H1 (cell line): ENCODE results near the gene SIGLEC14. TPM values are rescaled to one million over a fixed set of nuclear protein-coding genes. Genes with fewer than 3 reads are reported as not detected.

ENCODE experiments used
- GTF2F1 ChIP-seq: IDR thresholded peaks from 2 replicates; pipeline ENCODE4 v1.6.1; 2012; ENCODE audit warnings: low read depth, low read length, improper control_type of control experiment, borderline replicate concordance
- HDAC2 ChIP-seq, 2 experiments: fragments of 300-600 bp in 1 of 2; sonication (generic) in 1 of 2; IDR thresholded peaks; 2 replicates each; pipeline ENCODE4 v1.6.1; 2011 to 2012; ENCODE audit warnings: low read depth in 2 of 2, low read length in 2 of 2, mild to moderate bottlenecking in 2 of 2, moderate library complexity in 2 of 2, borderline replicate concordance in 1 of 2, inconsistent platforms in 1 of 2
- HDAC6 ChIP-seq: IDR thresholded peaks from one replicate; pipeline ENCODE4 v1.7.1; 2012; ENCODE audit warnings: low read depth, mild to moderate bottlenecking, inconsistent platforms, low read length, moderate library complexity
- JUN ChIP-seq: IDR thresholded peaks from 2 replicates; pipeline ENCODE4 v1.6.1; 2011; ENCODE audit warnings: low read depth, mild to moderate bottlenecking, improper control_type of control experiment, low read length
- PHF8 ChIP-seq: fragments of 200-600 bp; sonication (generic); conservative IDR thresholded peaks from 2 replicates; pipeline ENCODE4 v1.7.1; 2012; ENCODE audit warnings: low read depth, mild to moderate bottlenecking, inconsistent platforms, low read length, moderate library complexity
- RFX5 ChIP-seq: IDR thresholded peaks from 2 replicates; pipeline ENCODE4 v1.6.1; 2011; ENCODE audit warnings: low read depth, low read length, improper control_type of control experiment, borderline replicate concordance
- TAF1 ChIP-seq: IDR thresholded peaks from 2 replicates; pipeline ENCODE4 v1.6.1; 2011; ENCODE audit warnings: mild to moderate bottlenecking, low read depth, low read length
- polyA plus RNA-seq, 7 experiments: library from polyadenylated mRNA; depleted of rRNA in 3 of 7; stranded (reverse) in 5 of 7; unstranded in 2 of 7; fragments of >200 nt in 5 of 7; fragments of 200-250 nt in 2 of 7; gene quantifications; 1 replicate in 5 of 7; 2 replicates in 1 of 7; 4 replicates in 1 of 7; pipeline versions ENCODE4 v1.2.1 to v1.2.3, GENCODE V29; 2011 to 2013; ENCODE audit warnings: missing spikeins in 2 of 7, mixed read lengths in 2 of 7
- total RNA-seq: library from RNA; stranded (reverse); fragmentation: NEBNext Ultra II Directional; extraction: Animal tissue kit (Norgen Biotek cat#: 25700); gene quantifications from 2 replicates; pipeline ENCODE4 v1.2.1, GENCODE V29; 2021

SIGLEC14 gene
- total and polyA plus RNA-seq, 2 of the 8 experiments (the other 6 are each of a cell fraction or from before 2014, with no cell fraction given): not detected

DNA sequence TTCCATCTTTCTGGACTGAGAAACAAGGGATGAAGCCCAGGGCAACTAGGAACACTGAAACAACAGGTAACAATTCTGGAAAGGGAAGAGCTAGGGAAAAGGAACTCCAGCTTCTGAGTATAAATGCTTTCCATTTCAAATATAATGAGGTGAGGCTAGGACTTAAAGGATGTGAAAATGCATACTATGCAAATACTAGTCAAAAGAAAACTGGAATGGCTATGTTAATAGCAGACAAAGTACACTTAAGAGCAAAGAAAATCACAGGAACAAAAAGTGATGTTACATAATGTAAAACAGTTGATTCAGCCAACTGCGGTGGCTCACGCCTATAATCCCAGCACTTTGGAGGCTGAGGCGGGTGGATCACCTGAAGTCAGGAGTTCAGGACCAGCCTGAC lies 6.2 kb downstream of the SIGLEC14 start (continued):
- TF ChIP-seq TAF1 (no peak), HDAC6 (no peak), PHF8 (no peak), GTF2F1 (no peak), RFX5 (no peak), HDAC2 (IDR thresholded peaks at IDR 0.05; ENCODE audit: borderline replicate concordance in 1 of 2, low read depth in 2 of 2, low read length in 2 of 2) (no peak), JUN (no peak)
